ENCODE data around the gene CPNE5. TPM values are rescaled to one million over a fixed set of nuclear protein-coding genes. Genes with fewer than 3 reads are reported as not detected.

The CPNE5 gene
- total RNA-seq, 1 experiment from 2014 or later = not detected

DNA sequence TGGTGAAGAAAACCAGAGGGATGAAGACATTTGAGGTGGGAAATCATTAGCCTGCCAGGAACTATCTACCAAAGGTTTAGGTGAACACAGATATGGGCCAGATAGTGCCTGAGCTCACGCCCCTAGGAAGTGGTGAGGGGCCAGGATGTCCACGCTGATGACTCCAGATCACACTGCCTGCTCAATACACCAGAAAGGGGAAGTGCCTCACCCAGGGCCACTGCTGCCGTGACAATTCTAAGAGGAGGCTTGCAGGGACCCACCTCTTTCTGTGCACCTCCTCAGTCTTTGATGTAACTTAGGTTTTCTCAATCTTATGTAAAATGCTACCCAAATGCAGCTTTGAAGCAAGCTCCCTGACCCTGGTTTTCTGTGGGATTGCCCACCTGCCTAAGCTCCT lies 147.0 kb downstream of the CPNE5 start:
- in situ Hi-C loops (cut with HindIII; ENCODE audit: low pct_unique_long_range_greater_than_20kb, low sequenced_read_pairs) = no loop called here
- DNase-seq (ENCODE audit: low read depth) = no peak

DNA sequence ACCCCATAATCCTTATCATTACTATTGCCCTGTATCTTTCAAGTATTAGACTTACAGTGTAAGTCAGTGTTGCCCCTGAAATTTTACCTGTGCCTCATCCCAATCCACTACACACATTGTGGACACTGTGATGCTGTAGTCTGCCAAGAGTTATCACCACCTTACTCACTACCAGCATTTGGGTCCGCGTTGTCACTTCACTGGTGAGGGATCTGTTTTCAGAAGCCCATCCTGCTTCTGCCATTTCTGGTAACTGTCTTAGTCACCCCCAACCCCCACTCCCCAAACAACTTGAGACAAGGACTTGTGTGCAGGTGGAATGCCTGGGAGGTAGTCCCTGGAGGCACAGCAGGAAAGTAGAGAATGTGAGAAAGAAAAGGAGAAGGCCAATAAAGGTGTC lies 147.6 kb downstream of the CPNE5 start:
- DNase-seq (ENCODE audit: low read depth) = no peak
- in situ Hi-C loops (cut with HindIII; ENCODE audit: low pct_unique_long_range_greater_than_20kb, low sequenced_read_pairs) = no loop called here

DNA sequence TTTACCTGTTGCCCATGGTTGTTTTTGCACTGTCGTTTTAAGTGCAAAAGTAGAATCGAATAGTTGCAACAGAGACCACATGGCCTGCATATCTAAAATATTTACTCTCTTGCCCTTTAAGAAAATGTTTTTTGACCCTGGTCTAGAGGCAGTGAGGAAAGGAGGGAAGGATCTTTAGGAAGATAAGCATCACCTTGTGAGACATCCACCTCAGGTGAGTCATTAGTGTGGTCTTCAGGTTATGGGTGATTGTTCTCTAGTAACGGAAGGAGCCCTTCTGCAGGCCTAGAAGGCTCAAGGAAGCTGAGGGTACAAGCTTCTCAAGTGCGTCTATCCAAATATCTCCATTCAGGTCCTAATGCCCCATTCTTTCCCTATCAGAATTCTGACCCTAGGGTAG lies 148.2 kb downstream of the CPNE5 start:
- in situ Hi-C loops (cut with HindIII; ENCODE audit: low pct_unique_long_range_greater_than_20kb, low sequenced_read_pairs) = no loop called here
- no peak for DNase-seq (ENCODE audit: low read depth)

Other genes starting within 250 kb of the CPNE5 start
- gene SRSF3, start 245.1 kb downstream of the CPNE5 start, total RNA-seq (2014; rRNA removed; shearing (Covaris generic); ENCODE audit: low replicate concordance) = 239 and 247 TPM in 2 replicates
- gene CDKN1A, start 160.7 kb downstream of the CPNE5 start, total RNA-seq (2014; rRNA removed; shearing (Covaris generic); ENCODE audit: low replicate concordance) = 217 and 218 TPM in 2 replicates
- not detected in 2 replicates for gene RAB44, start 141.6 kb downstream of the CPNE5 start, total RNA-seq (2014; rRNA removed; shearing (Covaris generic); ENCODE audit: low replicate concordance)
- 47.4 and 76.1 TPM in 2 replicates for gene PPIL1, start 35.4 kb upstream of the CPNE5 start, total RNA-seq (2014; rRNA removed; shearing (Covaris generic); ENCODE audit: low replicate concordance)
- 23.9 and 25.0 TPM in 2 replicates for gene C6orf89, start 46.5 kb upstream of the CPNE5 start, total RNA-seq (2014; rRNA removed; shearing (Covaris generic); ENCODE audit: low replicate concordance)
- gene PI16, start 115.3 kb upstream of the CPNE5 start, total RNA-seq (2014; rRNA removed; shearing (Covaris generic); ENCODE audit: low replicate concordance) = not detected in 2 replicates
- 216 and 218 TPM in 2 replicates for gene MTCH1, start 146.8 kb upstream of the CPNE5 start, total RNA-seq (2014; rRNA removed; shearing (Covaris generic); ENCODE audit: low replicate concordance)
- not detected in 2 replicates for gene FGD2, start 166.2 kb upstream of the CPNE5 start, total RNA-seq (2014; rRNA removed; shearing (Covaris generic); ENCODE audit: low replicate concordance)

Measured in Caki2 (cell line).